ENCODE results near the gene CDK19.

GRCh38 chr6:110816677-110817076, 1.4 kb upstream of the CDK19 start:
- no peak for TF ChIP-seq CTCF (conservative IDR thresholded peaks at IDR 0.05)
- TF ChIP-seq ZFX (IDR thresholded peaks at IDR 0.05) = no peak

Data from C4-2B (cell line).